HuH-7 (cell line): ENCODE measurements around the gene IL15.
"Not testable (repeated sequence)": the region's sequence is repeated elsewhere in the genome, so short reads cannot be mapped to it uniquely, and the experiment has no call there.

Source experiments
- DNase-seq: peaks from one replicate; pipeline ENCODE4 v3.0.0; 2011; ENCODE audit warnings: low spot score

The IL15 gene

DNA sequence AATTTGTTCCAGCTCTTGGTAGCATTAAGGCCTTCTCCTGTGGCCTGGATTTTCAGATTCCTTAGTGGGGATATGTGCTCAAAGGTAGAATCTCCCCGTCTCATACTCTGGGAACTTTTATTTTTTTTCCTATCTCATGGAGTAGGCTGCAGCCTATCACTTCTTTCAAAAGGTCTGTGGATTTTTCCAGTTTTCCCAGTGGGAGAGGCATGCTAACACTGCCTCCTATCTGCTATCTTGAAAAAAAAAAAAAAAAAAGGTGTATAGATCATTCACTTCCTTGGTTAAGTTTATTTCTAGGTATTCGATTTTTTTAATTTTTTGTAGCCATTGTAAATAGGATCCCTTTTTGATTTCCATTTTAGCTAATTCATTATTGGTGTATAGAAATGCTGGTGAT lies 67.1 kb downstream of the IL15 start:
- no peak for DNase-seq

DNA sequence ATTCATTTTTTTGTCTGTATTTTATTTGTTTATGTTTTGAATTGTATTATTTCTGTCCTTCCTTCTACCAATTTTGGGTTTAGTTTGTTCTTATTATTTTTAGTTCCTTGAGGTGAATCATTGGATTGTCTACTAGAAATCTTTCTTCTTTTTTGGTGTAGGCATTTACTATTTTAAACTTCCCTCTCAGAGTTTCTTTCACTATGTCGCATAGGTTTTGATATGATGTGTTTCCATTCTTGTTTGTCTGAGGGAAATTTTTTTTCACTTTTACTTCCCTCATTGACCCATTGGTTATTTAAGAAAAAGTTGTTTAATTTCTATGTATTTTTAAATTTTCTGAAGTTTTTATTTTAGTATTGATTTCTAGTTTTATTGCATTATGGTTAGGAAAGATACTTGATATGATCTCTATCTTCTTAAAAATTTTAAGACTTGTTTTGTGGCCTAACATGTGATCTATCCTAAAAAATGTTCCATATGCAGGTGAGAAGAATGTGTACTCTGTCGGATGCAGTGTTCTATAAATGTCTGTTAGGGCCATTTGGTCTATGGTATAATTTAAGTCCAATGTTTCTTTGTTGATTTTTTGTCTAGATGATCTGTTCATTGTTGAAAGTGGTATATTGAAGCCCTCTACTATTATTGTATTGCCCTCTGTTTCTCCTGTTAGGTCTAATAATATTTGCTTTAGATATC lies 68.8 kb downstream of the IL15 start:
- no peak for DNase-seq

DNA sequence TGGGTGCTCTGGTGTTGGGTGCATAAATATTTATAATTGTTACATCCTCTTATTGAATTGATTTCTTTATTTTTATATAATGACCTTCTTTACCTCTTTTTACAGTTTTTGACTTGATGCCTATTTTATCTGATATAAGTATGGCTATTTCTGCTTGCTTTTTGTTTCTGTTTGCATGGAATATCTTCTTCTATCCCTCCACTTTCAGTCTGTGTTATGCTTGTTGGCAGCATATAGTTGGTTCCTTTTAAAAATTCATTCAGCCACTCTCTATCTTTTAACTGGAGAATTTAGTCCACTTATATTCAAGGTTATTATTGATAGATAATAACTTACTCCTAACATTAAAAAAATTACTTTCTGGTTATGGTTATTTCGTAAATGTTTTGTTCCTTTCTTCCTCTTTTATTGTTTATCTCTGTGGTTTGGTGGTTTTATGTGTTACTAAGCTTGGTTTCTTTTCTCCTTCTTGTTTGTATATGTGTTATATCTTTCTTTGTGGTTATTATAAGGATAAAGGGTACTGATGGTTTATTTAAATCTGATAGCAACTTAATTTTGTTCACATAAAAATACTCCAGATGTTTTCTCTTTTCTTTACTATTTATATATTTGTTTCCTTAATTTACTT lies 69.5 kb downstream of the IL15 start:
- no peak for DNase-seq

DNA sequence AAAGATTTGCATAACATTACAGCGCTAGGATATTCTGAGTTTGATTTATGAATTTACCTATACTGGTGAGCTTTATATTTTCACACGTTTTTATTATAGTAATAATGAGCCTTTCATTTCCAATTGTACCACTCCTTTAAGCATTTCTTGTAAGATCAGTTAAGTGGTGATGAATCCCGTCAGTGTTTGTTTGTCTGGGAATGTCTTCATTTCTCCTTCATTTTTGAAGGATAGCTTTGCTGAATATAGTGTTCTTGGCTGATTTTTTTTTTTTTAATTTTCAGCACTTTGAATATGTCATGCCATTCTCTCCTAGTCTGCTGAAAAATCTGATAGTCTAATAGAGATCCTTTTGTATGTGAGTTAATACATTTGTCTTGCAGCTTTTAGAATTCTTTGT lies 70.1 kb downstream of the IL15 start:
- DNase-seq, result no peak

DNA sequence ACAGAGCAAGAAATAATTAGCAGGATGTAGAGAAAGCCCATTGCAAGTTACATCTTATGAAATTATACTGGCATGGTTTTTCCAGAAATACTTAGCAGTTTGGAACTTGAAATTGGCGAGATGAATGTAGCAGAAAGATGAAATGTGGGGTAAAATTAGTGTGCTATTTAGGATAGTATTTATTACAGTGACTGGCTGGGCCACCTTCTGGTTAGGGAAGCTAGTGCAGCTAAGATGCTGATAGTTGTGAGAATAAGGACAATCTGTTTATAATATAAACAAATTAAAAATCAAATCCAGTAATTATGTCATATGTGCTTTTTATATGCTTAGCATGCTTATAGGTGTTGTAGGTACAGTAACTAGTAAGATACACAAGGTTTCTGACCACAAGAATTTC lies 74.8 kb downstream of the IL15 start:
- DNase-seq, result peak; percentile 12

DNA sequence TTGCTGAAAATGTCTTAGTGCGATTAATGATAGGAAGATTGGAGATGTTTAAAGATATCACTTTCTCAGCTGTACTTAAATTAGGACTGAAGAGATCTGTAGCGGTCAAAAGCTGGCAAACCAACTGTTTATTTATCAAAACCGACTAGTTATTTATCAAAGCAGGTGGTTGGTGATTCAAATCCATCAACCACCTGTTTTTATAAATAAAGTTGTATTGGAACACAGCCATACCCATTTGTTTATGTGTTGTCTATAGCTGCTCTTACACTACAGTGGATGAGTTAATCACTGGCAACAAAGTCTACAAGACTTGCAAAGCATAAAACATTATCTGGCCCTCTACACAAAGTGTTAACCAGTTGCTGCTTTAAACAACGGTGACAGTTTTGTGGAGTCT lies 76.8 kb downstream of the IL15 start:
- DNase-seq, result no peak

DNA sequence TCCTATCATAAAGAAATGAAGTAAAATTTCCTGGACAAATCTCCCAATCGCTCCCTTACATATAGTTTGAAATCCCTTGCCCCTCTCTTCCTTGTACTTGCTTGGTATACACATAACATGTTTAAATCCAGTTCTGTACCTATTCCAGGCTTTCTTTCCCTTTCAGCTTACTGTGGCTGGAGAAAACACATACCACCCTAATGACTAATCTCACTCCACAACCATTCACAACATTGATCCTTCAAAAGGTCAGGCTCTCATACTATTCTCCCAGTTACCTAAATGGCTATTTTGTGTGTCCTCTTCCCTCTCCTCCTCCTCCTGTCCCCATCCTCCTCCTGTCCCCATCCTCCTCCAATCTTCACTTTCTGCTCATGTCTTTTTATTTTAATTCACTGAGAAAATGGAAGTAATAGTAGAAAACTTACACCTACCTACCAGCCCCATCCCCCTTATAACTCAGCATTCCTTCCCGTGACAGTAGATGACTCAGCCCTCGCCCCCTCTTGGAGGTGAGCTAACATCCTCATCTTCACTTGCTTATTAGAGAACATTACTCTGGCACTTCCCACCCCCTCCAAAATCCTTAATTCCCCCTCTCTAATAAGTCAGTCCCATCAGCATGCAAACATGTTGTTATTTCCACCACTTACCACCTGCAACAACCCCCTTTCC lies 77.5 kb downstream of the IL15 start:
- no peak for DNase-seq

DNA sequence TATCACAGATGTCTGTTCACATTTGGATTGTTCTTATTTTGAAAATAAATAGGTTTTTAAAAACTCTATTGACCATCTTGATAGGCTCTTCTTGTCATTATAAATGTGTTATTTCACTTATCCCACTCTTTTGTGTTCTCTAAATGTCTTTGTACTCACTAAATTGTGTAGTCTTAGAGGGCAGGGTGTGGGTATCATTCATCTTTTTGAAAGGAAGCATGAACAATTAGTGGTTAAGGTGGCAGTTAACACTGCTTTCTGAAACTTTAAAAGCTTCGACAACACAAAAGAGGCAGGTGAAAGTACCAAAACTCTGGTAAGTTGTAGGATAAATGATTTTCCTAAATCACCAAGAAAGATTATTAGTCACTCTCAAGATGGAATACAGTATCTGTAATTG lies 83.2 kb downstream of the IL15 start:
- DNase-seq, result no peak

DNA sequence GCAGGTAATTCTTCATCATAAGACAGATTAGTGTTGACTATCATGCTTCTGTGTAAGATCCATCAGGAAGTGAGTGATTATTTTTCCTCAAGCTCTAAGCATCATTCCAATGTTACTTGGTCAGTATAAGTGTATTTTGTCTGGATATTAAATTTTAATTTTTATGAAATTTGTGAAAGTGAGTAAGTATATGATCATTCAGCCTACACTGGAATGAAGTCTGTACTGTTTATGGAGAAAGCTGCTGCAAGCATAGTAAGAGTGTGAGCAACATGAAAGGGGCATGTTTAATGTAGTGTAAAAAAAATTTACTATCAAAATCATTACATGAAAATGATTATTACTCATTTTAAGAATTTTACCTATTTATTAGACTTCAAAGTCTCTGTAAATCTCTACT lies 84.8 kb downstream of the IL15 start:
- no peak for DNase-seq

DNA sequence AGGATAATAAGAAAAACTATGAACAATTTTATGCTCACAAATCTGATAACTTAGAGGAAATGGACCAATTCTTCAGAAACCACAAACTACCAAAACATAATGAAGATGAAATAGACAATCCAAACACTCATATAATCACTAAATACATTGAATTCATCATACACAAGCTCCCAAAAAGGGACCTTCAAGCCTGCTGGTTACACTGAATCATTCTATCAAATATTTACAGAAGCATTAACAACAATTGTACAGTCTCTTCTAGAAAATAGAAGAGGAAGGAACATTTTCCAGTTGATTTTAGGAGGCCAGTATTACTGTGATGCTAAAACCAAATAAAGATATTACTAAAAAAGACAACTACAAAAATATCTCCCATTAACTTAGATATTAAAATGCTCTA lies 88.3 kb downstream of the IL15 start:
- DNase-seq, result no peak

DNA sequence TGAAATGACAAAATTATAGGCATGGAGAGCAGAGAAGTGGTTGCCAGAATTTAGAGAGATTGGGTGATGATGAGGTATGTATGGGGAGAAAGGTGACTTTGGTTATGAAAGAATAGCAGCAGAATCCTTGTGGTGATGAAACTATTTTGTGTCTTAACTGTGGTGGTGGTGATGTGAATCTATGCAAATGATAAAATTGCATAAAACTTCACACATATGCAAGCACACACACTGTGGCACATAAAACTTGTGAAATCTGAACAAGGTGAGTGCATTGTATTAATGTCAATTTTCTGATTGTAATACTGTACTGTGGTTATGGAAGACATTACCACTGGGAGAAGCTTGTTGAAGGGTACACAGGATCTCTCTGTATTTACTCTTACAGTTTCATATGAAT lies 91.0 kb downstream of the IL15 start:
- DNase-seq, result no peak

DNA sequence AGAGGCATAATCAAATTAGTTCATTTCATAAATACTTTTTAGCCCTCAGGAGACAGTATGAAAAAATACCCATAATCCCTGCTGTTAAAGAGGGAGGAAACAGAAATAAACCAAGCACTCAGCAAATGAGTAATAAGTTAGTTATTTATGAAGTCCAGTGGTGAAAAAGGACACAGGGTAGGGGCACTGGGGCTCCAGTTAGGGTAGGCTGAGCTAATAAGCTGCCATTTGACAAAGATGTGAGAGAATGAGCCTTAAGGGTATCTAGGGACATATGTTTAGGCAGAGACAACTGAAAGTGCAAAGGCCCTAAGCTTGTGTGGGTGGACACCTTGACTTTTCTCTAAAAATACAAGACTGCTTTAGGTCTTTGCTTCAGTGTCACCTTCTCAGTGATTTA lies 94.4 kb downstream of the IL15 start:
- no peak for DNase-seq

DNA sequence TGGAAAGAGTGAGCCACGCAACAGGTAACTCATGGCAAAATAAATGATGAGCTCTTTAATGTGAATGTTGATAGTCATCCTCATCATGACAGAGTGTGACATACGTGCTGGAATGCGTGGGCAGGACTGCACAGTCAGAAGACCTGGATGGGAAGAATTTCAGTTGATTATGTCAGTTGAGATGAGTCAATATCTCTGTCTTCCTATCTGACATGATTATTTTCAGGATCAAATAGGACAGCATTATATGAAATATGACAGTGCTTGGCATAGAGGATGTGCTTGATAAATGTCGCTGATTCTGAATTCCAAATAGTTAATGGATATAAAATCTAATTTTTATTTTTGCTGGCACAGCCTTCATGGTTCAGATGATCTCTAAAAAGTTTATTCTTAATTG lies 95.1 kb downstream of the IL15 start:
- DNase-seq, result no peak

DNA sequence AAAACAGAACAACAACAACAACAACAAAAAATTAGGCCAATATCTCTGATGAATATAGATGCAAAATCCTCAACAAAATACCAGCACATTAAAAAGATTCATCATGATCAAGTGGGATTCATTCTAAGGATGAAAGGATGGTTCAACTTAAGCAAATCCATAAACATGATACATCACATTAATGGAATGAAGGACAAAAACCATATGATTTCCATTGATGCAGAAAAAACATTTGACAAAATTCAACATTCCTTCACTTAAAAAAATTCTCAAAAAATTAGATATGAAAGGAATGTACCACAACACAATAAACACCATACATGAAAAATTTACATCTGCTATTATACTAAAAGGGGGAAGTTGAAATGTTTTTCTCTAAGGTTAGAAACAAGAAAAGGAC lies 103.3 kb downstream of the IL15 start:
- no peak for DNase-seq

DNA sequence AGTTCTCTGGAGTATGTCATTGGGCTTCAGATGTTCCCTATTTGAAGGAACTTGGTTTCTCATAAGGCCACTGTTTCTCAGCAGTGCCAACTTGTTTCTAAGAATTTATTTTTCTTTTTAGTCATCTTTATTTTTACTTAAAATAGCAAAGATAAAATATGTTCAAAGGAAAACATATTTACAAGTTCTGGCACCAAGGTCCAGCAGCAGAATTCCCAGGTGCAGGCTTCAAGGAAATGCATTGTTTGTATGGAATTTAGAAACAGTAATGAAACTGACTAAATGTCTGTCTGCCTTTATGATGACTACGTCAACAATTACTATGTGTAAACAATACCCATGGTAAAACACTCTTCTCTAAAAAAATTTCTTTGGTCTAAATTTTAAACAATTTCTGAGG lies 109.6 kb downstream of the IL15 start:
- no peak for DNase-seq

DNA sequence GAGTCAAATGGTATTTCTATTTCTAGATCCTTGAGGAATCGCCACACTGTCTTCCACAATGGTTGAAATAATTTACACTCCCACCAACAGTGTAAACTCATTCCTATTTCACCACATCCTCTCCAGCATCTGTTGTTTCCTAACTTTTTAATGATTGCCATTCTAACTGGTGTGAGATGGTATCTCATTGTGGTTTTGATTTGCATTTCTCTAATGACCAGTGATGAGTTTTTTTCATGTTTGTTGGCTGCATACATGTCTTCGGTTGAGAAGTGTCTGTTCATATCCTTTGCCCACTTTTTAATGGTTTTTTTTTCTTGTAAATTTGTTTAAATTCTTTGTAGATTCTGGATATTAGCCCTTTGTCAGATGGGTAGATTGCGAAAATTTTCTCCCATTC lies 115.4 kb downstream of the IL15 start:
- not testable (repeated sequence) for DNase-seq

DNA sequence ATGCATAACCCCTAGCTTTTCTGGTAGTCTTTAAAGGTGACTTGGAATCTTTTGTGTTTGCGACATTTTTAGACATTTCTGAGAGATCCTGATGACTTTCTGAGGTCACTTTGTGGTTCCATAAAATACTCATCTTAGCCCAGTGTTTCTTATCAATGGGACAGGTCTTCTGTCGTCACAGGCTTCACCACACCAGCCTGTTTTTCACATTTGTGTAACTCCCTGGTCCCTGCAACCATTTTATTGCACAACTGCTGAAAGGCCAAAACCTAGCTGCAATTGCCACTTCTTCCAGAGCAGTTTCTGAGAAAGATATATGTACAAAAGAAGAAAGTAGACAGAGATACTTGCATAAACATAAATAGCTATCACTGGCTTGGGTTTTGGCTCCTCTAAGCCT lies 120.9 kb downstream of the IL15 start:
- DNase-seq, result no peak

DNA sequence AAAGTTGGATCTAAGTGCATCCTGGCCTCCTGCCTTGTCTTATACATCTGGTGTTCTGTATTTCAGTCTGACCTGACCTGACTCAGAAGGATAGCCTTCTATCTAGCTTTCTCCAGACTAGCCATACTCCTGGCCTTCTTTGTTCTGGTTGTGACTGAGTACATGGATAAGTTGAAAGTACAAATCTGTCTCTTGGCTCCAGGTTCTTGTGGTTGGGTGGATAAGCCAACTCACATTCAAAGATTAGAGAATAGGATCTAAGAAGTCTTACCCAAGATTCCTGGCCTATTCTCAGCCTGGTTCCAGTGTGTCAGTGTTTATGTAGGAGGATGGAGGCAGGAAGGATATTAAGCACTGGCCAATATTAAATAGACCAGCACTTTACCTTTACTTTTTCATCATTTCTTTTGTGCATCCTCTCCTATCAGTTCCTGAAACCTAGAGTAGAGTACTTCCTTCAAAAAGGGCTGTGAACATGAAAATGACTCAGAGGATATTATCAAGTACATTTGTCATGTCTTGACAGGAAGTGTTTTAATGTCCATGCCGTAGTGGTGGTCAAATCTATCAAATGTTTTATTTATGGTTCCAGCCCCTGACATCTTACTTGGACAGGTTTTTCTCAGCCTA lies 123.5 kb downstream of the IL15 start:
- DNase-seq, result no peak

DNA sequence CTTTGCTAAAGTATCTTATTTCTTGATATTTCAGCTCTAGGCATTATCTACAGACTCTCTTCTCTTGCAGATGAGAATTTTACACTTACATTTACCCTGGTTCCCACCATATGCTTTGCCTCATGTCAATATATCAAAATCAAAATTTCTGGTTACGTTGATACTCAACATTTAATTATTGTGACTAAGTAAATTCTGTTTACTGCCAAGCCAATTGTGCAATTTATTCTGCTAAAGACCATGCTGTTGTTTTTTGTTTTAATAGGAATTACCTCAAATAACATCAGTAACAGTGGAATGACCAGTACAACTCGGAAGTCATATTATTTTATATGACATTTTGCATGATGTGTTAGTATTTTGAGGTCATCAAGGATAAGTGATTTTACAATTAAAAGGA lies 125.5 kb downstream of the IL15 start:
- DNase-seq, result no peak

DNA sequence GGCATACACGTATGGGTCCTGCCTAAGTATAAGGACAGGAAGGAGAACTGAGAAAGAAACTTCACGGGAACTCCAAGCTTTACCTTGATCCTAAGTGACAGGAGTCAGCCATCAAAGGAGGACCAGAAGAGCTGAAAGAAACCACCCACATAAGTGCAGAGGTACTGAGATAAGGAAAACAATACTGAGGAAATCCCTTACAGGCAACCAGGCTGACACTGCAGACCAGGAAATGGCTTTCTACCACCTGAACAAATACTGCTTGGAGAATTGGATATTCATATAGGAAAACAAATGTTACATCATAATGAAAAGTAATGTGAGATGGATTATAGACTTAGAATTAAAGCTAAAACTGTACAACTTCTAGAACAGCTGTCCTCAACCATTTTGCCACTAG lies 127.0 kb downstream of the IL15 start:
- DNase-seq, result no peak

DNA sequence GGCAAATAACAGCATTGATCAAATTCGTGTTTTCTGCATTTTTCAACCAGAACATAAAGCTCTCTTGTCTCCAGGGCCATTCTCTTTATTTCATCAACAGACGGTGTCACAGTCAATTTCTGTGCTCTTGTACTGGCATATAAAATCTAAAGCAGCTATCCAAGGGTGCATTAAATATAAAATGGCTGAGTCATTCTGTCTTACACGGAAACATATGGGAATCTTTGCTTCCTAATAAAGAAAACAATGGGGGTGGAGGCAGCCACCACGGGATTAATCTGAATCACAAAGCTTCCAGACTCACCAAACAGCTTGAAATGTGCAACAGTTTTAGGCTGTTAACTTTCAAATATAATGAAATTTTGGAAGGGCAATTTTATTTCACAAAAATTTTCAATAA lies 132.6 kb downstream of the IL15 start:
- DNase-seq, result no peak

DNA sequence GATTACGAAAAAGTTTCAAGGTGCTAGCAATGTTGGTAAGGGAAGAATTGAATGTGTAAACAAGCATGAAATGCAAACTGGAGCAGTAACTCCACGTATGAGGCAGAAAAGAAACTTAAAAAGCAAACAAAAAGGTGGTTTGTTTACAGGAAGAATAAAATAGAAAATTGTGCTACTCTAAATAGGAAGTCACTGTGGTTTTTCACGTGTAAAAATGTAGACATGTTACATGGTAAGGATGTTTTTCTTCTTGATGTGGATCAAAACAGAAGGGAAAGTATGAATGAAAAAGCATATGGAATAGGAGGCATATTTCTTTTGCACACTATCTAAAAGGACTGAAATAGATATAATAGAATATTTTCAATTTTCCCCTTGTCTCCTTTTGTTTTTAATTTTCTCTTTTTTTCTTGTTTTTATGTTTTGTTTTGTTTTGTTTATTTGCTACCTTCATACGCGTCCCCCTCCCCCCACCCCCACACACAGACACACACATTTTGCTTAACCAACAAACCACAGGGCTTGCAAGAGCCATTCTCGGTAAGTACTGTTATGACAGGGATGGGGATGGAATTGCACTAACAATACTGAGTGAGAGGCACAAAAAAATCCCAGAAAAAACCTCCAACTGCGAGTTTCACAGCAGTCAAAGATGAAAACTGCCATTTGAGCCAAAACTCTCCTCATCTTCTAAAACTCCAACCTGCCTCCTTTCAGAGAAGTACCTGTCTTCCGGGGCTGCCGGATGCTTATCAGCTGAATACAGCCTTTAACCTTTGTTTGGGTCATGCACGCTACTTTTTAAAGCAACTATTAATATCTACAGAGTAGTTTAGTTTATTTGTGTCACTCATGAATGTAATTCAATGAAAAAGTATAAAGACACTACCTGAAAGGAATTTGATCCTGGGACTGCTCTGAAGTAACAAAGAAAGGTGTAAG lies 135.8 kb downstream of the IL15 start:
- DNase-seq, result no peak
